Muscle layer of duodenum (tissue), 2 donors: ENCODE results near the gene SEMA3E.

ENCODE experiments used
- H3K27ac ChIP-seq: one replicate; pipeline ENCODE4 v1.7.0; 2013; ENCODE audit warnings: mild to moderate bottlenecking, low read length
- H3K27me3 ChIP-seq: one replicate; pipeline ENCODE4 v1.7.0; 2013; ENCODE audit warnings: low read depth, mild to moderate bottlenecking, control low read depth, low read length
- H3K36me3 ChIP-seq, 2 donors: one replicate each; pipeline ENCODE4 v1.7.0; 2013; ENCODE audit warnings: low read length in 2 of 2, control low read depth in 1 of 2, mild to moderate bottlenecking in 1 of 2; ENCODE audit not compliant: insufficient read depth in 2 of 2, control insufficient read depth in 1 of 2
- H3K4me1 ChIP-seq, 2 donors: one replicate each; pipeline ENCODE4 v1.7.0; 2013; ENCODE audit warnings: low read length in 2 of 2, mild to moderate bottlenecking in 2 of 2, control low read depth in 1 of 2, moderate library complexity in 1 of 2; ENCODE audit not compliant: insufficient read depth in 2 of 2, control insufficient read depth in 1 of 2
- H3K4me3 ChIP-seq, 2 donors: one replicate each; pipeline ENCODE4 v1.7.0; 2013; ENCODE audit warnings: low read length in 2 of 2, low read depth in 1 of 2, mild to moderate bottlenecking in 1 of 2
- H3K9me3 ChIP-seq, 2 donors: one replicate each; pipeline ENCODE4 v1.7.0; 2013; ENCODE audit warnings: low read length in 2 of 2, control low read depth in 1 of 2, mild to moderate bottlenecking in 1 of 2; ENCODE audit not compliant: control insufficient read depth in 1 of 2
- donor health status: healthy.

SEMA3E gene

DNA sequence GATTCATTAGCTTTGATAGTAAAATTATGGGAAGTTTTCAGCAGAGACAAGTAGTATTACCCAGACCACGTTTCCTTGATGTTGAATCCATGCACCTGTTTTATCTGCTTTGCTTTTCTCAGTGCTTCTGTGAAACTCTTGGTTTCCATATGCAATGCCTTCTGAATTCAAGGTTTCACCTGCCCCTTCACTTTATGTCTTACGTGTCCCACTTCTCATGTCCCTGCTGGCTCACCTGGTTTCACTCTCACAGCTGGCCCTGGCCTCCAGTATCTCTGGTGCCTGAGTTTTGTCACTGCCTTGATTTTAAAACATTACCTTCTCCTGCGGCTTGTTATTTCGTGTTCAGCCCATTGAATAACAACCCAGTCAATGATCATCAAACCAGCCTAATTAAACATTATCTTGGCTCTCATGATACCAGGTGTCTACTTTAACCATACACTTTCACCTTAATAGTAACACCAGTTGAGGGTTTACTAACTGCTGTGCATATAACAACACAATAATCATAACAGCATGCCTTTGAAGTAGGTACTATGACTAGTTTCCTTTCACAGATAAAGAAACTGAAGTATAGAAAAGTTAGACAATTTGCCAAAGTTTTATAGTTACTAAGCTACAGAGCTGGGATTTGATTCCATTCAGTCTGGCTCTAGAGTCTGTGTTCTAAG, 310.5 kb downstream of the SEMA3E start:
- Histone ChIP-seq H3K9me3 (peaks cover 0 to 3% of the 10 kb centered on the region in 2 donors), H3K4me3 (no peak overlapping the region), H3K27me3 (no peaks in the 10 kb centered on the region), H3K4me1 (no peaks in the 10 kb centered on the region), H3K27ac (no peak overlapping the region), H3K36me3 (no peaks in the 10 kb centered on the region)

DNA sequence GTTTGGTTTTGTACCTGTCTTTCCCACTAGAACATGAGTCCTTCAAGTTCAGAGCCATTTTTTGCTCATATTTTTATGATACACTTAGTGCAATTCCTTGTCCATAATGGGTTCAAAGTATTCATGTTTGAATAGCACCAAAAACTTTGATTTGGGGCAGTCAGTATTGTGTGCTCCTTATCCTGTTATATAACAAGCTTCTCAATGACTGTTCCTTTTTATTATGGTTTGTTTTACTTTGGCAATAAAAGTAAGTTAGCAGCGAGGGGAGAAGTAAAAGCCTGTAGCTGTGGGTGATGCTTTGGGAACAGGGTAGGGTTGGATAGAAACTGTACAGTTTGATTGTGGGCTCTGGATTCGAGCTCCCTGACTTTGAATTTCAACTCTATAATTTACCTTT, 311.9 kb downstream of the SEMA3E start:
- Histone ChIP-seq H3K27me3 (no peaks in the 10 kb centered on the region), H3K36me3 (no peaks in the 10 kb centered on the region), H3K9me3 (peaks cover 0 to 3% of the 10 kb centered on the region in 2 donors), H3K4me1 (no peaks in the 10 kb centered on the region), H3K4me3 (no peak overlapping the region), H3K27ac (no peak overlapping the region)

DNA sequence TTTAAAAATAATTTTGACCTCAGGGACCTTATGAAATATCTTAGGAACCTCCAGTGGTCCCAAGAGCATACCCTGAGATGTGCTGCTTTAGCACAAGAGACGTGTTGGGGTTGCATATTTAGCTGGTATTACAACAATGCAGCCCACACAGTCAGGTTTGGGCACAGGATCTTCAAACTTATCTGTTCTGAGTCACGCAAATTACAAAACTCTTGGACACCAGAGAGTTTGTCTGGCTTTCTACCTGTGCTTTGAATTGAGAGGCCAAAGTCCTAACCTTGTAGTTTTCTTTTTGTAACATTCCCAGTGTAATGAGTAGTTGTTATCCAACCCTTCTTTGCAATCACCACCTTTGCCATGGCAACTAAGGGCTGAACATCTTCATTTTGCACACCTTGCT, 322.7 kb downstream of the SEMA3E start:
- H3K9me3 ChIP-seq: no peaks in the 10 kb centered on the region
- H3K36me3 ChIP-seq: no peaks in the 10 kb centered on the region
- no peak overlapping the region for H3K27ac ChIP-seq
- H3K4me3 ChIP-seq: no peak overlapping the region
- no peaks in the 10 kb centered on the region for H3K4me1 ChIP-seq
- H3K27me3 ChIP-seq: no peaks in the 10 kb centered on the region

DNA sequence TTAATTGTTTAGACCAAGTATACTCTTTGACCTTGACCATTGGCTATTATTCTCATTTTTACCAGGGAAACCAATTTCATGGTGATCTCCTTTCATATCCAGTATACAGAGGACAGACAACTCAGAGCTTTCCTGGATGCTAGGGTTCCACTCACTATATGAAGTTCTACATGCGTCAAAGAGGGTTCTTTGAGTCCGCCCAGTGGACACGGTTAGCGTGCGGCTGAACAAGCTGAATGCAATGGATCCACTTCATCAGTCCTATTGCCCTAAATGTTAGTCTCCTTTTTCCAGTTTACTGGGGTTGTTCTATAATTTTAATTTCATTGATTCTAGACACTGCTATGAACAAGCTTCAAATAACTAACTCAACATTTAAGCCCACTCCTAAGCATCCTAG, 323.9 kb downstream of the SEMA3E start:
- Histone ChIP-seq H3K4me3 (no peak overlapping the region), H3K27me3 (no peaks in the 10 kb centered on the region), H3K4me1 (no peaks in the 10 kb centered on the region), H3K27ac (no peak overlapping the region), H3K9me3 (no peaks in the 10 kb centered on the region), H3K36me3 (no peaks in the 10 kb centered on the region)

DNA sequence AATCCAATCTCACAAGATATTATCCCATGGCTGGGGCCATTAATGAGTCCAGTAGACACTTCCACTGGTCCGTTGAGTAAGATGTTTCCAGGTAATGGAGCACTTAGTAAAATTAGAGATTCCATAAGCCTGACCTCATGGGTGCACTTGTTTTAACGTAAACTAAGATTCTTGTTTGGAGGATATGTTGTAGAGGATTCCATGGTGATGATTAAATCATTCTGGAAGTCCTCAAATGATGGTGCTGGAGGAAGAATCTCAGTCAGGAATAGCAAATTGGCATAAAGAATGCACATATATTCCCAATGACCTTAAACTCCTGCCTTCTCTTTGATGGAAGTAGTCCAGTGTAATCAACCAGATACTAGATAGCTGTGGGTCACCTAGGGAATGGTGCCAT, 324.3 kb downstream of the SEMA3E start:
- H3K9me3 ChIP-seq: no peaks in the 10 kb centered on the region
- H3K4me3 ChIP-seq: no peak overlapping the region
- H3K27me3 ChIP-seq: no peaks in the 10 kb centered on the region
- no peaks in the 10 kb centered on the region for H3K36me3 ChIP-seq
- no peak overlapping the region for H3K27ac ChIP-seq
- no peaks in the 10 kb centered on the region for H3K4me1 ChIP-seq

DNA sequence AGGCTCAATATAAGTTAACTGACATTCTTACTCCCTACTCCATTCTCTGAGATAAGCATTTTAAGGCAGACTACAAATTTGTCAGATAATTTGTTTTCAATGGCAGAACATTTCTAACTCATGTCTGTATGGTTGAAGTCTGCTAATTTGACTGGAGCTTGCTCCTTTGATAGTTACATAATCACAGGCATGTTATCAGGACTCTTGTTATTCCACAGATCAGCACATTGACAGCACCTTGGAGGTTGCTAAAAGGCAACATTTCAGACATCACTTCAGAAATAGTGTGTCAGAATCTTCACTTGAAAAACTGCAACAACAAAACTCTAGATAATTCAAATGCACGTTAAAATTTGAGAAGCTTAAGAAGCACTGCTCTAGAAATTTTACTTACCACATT, 327.9 kb downstream of the SEMA3E start:
- Histone ChIP-seq H3K4me1 (no peaks in the 10 kb centered on the region), H3K9me3 (no peaks in the 10 kb centered on the region), H3K36me3 (no peaks in the 10 kb centered on the region), H3K27ac (no peak overlapping the region), H3K4me3 (no peak overlapping the region), H3K27me3 (no peaks in the 10 kb centered on the region)

DNA sequence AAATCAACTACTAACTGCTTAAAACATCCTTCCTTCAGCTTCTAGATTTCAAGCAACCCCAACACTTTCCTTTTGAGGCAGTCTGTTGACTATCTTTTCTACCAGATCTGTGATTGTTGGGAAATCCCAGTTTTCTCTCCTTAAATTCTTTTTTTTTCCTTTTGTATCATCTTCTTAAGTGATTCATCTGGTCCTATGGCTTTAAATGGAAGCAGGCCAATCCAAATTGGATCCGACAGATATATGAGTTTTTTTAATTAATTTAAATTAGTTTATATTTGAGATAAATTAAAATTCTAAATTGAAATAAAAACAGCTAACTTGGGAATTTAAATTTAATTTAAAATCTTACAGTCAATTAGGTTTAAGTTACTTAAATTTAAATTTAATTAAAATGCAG, 335.0 kb downstream of the SEMA3E start:
- H3K4me3 ChIP-seq: no peak overlapping the region

More for the DNA sequence above, 335.0 kb downstream of the SEMA3E start:
- H3K27me3 ChIP-seq: no peaks in the 10 kb centered on the region
- no peaks in the 10 kb centered on the region for H3K4me1 ChIP-seq
- H3K27ac ChIP-seq: no peak overlapping the region
- no peaks in the 10 kb centered on the region for H3K36me3 ChIP-seq
- H3K9me3 ChIP-seq: no peaks in the 10 kb centered on the region
